Hindlimb muscle (tissue), 1 donor: ENCODE results near the gene DOC2B. TPM values are rescaled to one million over a fixed set of nuclear protein-coding genes. Genes with fewer than 3 reads are reported as not detected.
A peak's percentile ranks its signal among the peaks of the same experiment; 100 is the strongest.
"Not testable (repeated sequence)": the region's sequence is repeated elsewhere in the genome, so short reads cannot be mapped to it uniquely, and the experiment has no call there.

Source experiments
- DNase-seq: peaks from one replicate; pipeline ENCODE4 v3.0.0-alpha.2; 2013
- polyA plus RNA-seq: library from polyadenylated mRNA; unstranded; fragments of 120-200 nt; gene quantifications from one replicate; pipeline ENCODE4 v1.2.1, GENCODE V29; 2013; ENCODE audit not compliant: insufficient read length

DOC2B gene
- polyA plus RNA-seq, 1 donor: 3.6 TPM

- peak; percentile 81 for DNase-seq
Observed at GRCh38 chr17:143785-144281, 37.6 kb downstream of the DOC2B start.

GRCh38 chr17:142876-143784 is 38.3 kb downstream of the DOC2B start:
- no peak for DNase-seq

- DNase-seq: no peak
Observed at GRCh38 chr17:142102-142661, 39.3 kb downstream of the DOC2B start.

GRCh38 chr17:139401-140205 is 41.8 kb downstream of the DOC2B start:
- not testable (repeated sequence) for DNase-seq

GRCh38 chr17:137166-137807 is 44.2 kb downstream of the DOC2B start, which contains the start of gene SCGB1C2:
SCGB1C2 (plus strand) TSS chr17:137569; CDS start chr17:137591, 22 bp downstream.
- not testable (repeated sequence) for DNase-seq

GRCh38 chr17:136531-136930 is 44.9 kb downstream of the DOC2B start:
- not testable (repeated sequence) for DNase-seq

- not testable (repeated sequence) for DNase-seq
Observed at GRCh38 chr17:135895-136294, 45.6 kb downstream of the DOC2B start.

- DNase-seq: not testable (repeated sequence)
Observed at GRCh38 chr17:135022-135421, 46.4 kb downstream of the DOC2B start.

- DNase-seq: not testable (repeated sequence)
Observed at GRCh38 chr17:134332-134785, 47.1 kb downstream of the DOC2B start.

GRCh38 chr17:133932-134331 is 47.5 kb downstream of the DOC2B start:
- DNase-seq: not testable (repeated sequence)

- DNase-seq: not testable (repeated sequence)
Observed at GRCh38 chr17:118339-118917, 63.0 kb downstream of the DOC2B start.

GRCh38 chr17:113111-113510 is 68.3 kb downstream of the DOC2B start:
- peak; percentile 39 for DNase-seq

Other genes with a start within 250 kb of the DOC2B start
- gene SCGB1C2, start 44.1 kb downstream of the DOC2B start, polyA plus RNA-seq: not detected
- gene RPH3AL, start 171.2 kb upstream of the DOC2B start, polyA plus RNA-seq: 5.9 TPM